ENCODE data around the gene FGD2. TPM values are rescaled to one million over a fixed set of nuclear protein-coding genes. Genes with fewer than 3 reads are reported as not detected.
A peak's percentile ranks its signal among the peaks of the same experiment; 100 is the strongest.

FGD2 gene
- total and polyA plus RNA-seq, 9 of the 15 experiments (the other 6 are each of a cell fraction or from before 2014, with no cell fraction given): 0.09 TPM; not detected in 8

- TF ChIP-seq MAX (CRISPR knock-in tag; IDR thresholded peaks at IDR 0.05) (no peak), NR2C2 (CRISPR knock-in tag; IDR thresholded peaks at IDR 0.05) (no peak), NR2C2 (tag; IDR thresholded peaks at IDR 0.05) (peak; percentile 21; the same call in 1 of the 2 replicates), BCOR (IDR thresholded peaks at IDR 0.05) (peak; percentile 93), NFE2L1 (tag; IDR thresholded peaks at IDR 0.05; ENCODE audit: borderline replicate concordance, low read depth) (no peak), MAFF (IDR thresholded peaks at IDR 0.05; ENCODE audit: low read length) (no peak), TCFL5 (CRISPR knock-in tag; conservative IDR thresholded peaks at IDR 0.05) (no peak), RCOR1 (IDR thresholded peaks at IDR 0.05; ENCODE audit: borderline replicate concordance in 1 of 2, low read depth in 2 of 2, low read length in 2 of 2) (peak in 1 of 2 experiments; percentile 42; a peak in 1 of 4 replicates), ZFP36 (IDR thresholded peaks at IDR 0.05; ENCODE audit: low read depth, low read length, partially characterized antibody) (peak; percentile 93), ZNF197 (CRISPR knock-in tag; IDR thresholded peaks at IDR 0.05; ENCODE audit: low read depth) (no peak), MECOM (CRISPR knock-in tag; IDR thresholded peaks at IDR 0.05) (0 out of 2 replicates have a peak, but pooled peaks have one; percentile 40), FIP1L1 (IDR thresholded peaks at IDR 0.05; ENCODE audit: low read depth, low read length, poor library complexity, severe bottlenecking) (no peak)
Observed at GRCh38 chr6:37033819-37034795, 28.7 kb downstream of the FGD2 start (continued).
